SK-N-SH (cell line): Measurements from ENCODE around the gene C18orf54.

Experiments used
- EZH2phosphoT487 ChIP-seq: fragments of 200-600 bp; sonication (generic); IDR thresholded peaks from 2 replicates; pipeline ENCODE4 v1.6.1; 2017; ENCODE audit warnings: low read depth, mixed run types, mild to moderate bottlenecking, antibody characterized with exemption, moderate library complexity, borderline replicate concordance
- FOXJ3 ChIP-seq: sonication (generic); formaldehyde crosslinking; IDR thresholded peaks from 2 replicates; pipeline ENCODE4 v1.5.1; 2020; ENCODE audit warnings: mild to moderate bottlenecking, missing genetic modification reagents
- JUND ChIP-seq: IDR thresholded peaks from 2 replicates; pipeline ENCODE4 v1.4.0; 2012
- MEF2A ChIP-seq: IDR thresholded peaks from 2 replicates; pipeline ENCODE4 v1.4.0; 2012; ENCODE audit warnings: low read depth, borderline replicate concordance
- POLR2AphosphoS5 ChIP-seq: IDR thresholded peaks from 2 replicates; pipeline ENCODE4 v1.6.1; 2012; ENCODE audit warnings: low read depth, low read length
- RAD21 ChIP-seq: IDR thresholded peaks from 2 replicates; pipeline ENCODE4 v1.6.1; 2012; ENCODE audit warnings: mild to moderate bottlenecking, low read length
- SMC3 ChIP-seq: IDR thresholded peaks from 2 replicates; pipeline ENCODE4 v1.6.1; 2012; ENCODE audit warnings: low read depth, low read length, improper control_type of control experiment
- TCF12 ChIP-seq: IDR thresholded peaks from 2 replicates; pipeline ENCODE4 v1.4.0; 2012
- TF ChIP-seq, protein P1 (sequence below): fragments of 200-600 bp; sonication (generic); IDR thresholded peaks from 2 replicates; pipeline ENCODE4 v1.6.1; 2017; ENCODE audit warnings: antibody characterized with exemption, mild to moderate bottlenecking, moderate library complexity
- TF ChIP-seq, protein P2 (sequence below): fragments of 150-350 bp; IDR thresholded peaks from 2 replicates; pipeline ENCODE4 v1.6.1; 2017; ENCODE audit warnings: antibody characterized with exemption, low read length, low read depth, borderline replicate concordance
- TF ChIP-seq, protein P3 (sequence below): IDR thresholded peaks from 2 replicates; pipeline ENCODE4 v1.6.1; 2012; ENCODE audit warnings: mild to moderate bottlenecking, low read depth, low read length, moderate library complexity
- TF ChIP-seq, protein P4 (sequence below): fragments of 150-350 bp; IDR thresholded peaks from 2 replicates; pipeline ENCODE4 v1.6.1; 2016; ENCODE audit warnings: mild to moderate bottlenecking, low read depth, low read length

DNA sequence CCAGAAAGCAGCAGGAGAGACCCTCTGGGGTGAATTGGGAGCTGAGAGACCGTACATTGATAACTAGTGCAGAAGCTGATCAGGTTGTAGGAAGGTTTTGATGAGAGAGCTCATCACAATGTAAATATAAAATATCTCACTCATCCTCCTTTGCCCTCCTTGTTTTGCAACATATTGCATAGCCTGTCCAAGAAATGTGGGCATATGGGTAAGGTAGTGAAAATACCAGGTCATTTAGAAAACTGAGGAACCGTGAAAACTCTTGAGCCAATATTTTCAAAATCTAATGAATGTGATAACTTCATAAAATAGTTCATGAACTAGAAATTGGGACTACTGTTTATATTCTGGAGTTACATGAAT lies 31.4 kb downstream of the C18orf54 start:
- TF ChIP-seq, protein P1, sequence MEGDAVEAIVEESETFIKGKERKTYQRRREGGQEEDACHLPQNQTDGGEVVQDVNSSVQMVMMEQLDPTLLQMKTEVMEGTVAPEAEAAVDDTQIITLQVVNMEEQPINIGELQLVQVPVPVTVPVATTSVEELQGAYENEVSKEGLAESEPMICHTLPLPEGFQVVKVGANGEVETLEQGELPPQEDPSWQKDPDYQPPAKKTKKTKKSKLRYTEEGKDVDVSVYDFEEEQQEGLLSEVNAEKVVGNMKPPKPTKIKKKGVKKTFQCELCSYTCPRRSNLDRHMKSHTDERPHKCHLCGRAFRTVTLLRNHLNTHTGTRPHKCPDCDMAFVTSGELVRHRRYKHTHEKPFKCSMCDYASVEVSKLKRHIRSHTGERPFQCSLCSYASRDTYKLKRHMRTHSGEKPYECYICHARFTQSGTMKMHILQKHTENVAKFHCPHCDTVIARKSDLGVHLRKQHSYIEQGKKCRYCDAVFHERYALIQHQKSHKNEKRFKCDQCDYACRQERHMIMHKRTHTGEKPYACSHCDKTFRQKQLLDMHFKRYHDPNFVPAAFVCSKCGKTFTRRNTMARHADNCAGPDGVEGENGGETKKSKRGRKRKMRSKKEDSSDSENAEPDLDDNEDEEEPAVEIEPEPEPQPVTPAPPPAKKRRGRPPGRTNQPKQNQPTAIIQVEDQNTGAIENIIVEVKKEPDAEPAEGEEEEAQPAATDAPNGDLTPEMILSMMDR = no peak
- TF ChIP-seq POLR2AphosphoS5 (no peak), TCF12 (no peak), EZH2phosphoT487 (no peak), SMC3 (no peak), JUND (no peak), FOXJ3 (CRISPR knock-in tag) (no peak), RAD21 (no peak), MEF2A (no peak)
- TF ChIP-seq, protein P2, sequence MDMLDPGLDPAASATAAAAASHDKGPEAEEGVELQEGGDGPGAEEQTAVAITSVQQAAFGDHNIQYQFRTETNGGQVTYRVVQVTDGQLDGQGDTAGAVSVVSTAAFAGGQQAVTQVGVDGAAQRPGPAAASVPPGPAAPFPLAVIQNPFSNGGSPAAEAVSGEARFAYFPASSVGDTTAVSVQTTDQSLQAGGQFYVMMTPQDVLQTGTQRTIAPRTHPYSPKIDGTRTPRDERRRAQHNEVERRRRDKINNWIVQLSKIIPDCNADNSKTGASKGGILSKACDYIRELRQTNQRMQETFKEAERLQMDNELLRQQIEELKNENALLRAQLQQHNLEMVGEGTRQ = no peak
- TF ChIP-seq, protein P3, sequence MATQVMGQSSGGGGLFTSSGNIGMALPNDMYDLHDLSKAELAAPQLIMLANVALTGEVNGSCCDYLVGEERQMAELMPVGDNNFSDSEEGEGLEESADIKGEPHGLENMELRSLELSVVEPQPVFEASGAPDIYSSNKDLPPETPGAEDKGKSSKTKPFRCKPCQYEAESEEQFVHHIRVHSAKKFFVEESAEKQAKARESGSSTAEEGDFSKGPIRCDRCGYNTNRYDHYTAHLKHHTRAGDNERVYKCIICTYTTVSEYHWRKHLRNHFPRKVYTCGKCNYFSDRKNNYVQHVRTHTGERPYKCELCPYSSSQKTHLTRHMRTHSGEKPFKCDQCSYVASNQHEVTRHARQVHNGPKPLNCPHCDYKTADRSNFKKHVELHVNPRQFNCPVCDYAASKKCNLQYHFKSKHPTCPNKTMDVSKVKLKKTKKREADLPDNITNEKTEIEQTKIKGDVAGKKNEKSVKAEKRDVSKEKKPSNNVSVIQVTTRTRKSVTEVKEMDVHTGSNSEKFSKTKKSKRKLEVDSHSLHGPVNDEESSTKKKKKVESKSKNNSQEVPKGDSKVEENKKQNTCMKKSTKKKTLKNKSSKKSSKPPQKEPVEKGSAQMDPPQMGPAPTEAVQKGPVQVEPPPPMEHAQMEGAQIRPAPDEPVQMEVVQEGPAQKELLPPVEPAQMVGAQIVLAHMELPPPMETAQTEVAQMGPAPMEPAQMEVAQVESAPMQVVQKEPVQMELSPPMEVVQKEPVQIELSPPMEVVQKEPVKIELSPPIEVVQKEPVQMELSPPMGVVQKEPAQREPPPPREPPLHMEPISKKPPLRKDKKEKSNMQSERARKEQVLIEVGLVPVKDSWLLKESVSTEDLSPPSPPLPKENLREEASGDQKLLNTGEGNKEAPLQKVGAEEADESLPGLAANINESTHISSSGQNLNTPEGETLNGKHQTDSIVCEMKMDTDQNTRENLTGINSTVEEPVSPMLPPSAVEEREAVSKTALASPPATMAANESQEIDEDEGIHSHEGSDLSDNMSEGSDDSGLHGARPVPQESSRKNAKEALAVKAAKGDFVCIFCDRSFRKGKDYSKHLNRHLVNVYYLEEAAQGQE = no peak
- TF ChIP-seq, protein P4, sequence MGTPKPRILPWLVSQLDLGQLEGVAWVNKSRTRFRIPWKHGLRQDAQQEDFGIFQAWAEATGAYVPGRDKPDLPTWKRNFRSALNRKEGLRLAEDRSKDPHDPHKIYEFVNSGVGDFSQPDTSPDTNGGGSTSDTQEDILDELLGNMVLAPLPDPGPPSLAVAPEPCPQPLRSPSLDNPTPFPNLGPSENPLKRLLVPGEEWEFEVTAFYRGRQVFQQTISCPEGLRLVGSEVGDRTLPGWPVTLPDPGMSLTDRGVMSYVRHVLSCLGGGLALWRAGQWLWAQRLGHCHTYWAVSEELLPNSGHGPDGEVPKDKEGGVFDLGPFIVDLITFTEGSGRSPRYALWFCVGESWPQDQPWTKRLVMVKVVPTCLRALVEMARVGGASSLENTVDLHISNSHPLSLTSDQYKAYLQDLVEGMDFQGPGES = no peak
